ENCODE data around the gene PHF12.
A peak's percentile ranks its signal among the peaks of the same experiment; 100 is the strongest.

Gene PHF12

GRCh38 chr17:28985950-28986713 is 34.8 kb upstream of the PHF12 start:
- Histone ChIP-seq H3K4me1 (ENCODE audit: insufficient read depth, low read length) (peaks cover 19% of the 10 kb centered on the region), H3K36me3 (ENCODE audit: insufficient read depth, low read length) (no peaks in the 10 kb centered on the region; the same call in 1 of the 2 replicates), H3K9me3 (ENCODE audit: control insufficient read depth, insufficient read depth, low read length) (no peaks in the 10 kb centered on the region; the same call in 1 of the 2 replicates), H3K9ac (ENCODE audit: low read depth, low read length) (peak overlapping the region; percentile 43; the same call in 1 of the 2 replicates)

GRCh38 chr17:28983286-28984230 is 32.2 kb upstream of the PHF12 start:
- Histone ChIP-seq H3K9ac (ENCODE audit: low read depth, low read length) (no peak overlapping the region), H3K4me1 (ENCODE audit: insufficient read depth, low read length) (peaks cover 19% of the 10 kb centered on the region), H3K36me3 (ENCODE audit: insufficient read depth, low read length) (no peaks in the 10 kb centered on the region), H3K9me3 (ENCODE audit: control insufficient read depth, insufficient read depth, low read length) (no peaks in the 10 kb centered on the region)

GRCh38 chr17:28982131-28982793 is 30.9 kb upstream of the PHF12 start:
- no peak overlapping the region for H3K9ac ChIP-seq (ENCODE audit: low read depth, low read length)
- H3K4me1 ChIP-seq (ENCODE audit: insufficient read depth, low read length), result peaks cover 19% of the 10 kb centered on the region

GRCh38 chr17:28978356-28978964 is 27.1 kb upstream of the PHF12 start:
- H3K4me1 ChIP-seq (ENCODE audit: insufficient read depth, low read length), result peaks cover 5% of the 10 kb centered on the region
- no peaks in the 10 kb centered on the region for H3K9me3 ChIP-seq (ENCODE audit: control insufficient read depth, insufficient read depth, low read length)
- H3K9ac ChIP-seq (ENCODE audit: low read depth, low read length), result no peak overlapping the region
- H3K36me3 ChIP-seq (ENCODE audit: insufficient read depth, low read length), result no peaks in the 10 kb centered on the region

More at GRCh38 chr17:28982131-28982793, 30.9 kb upstream of the PHF12 start:
- Histone ChIP-seq H3K9me3 (ENCODE audit: control insufficient read depth, insufficient read depth, low read length) (no peaks in the 10 kb centered on the region), H3K36me3 (ENCODE audit: insufficient read depth, low read length) (no peaks in the 10 kb centered on the region)

GRCh38 chr17:28977659-28978355 is 26.5 kb upstream of the PHF12 start:
- Histone ChIP-seq H3K4me1 (ENCODE audit: insufficient read depth, low read length) (peaks cover 5% of the 10 kb centered on the region), H3K36me3 (ENCODE audit: insufficient read depth, low read length) (no peaks in the 10 kb centered on the region), H3K9me3 (ENCODE audit: control insufficient read depth, insufficient read depth, low read length) (no peaks in the 10 kb centered on the region), H3K9ac (ENCODE audit: low read depth, low read length) (no peak overlapping the region)

- Histone ChIP-seq H3K9ac (ENCODE audit: low read depth, low read length) (no peak overlapping the region), H3K4me1 (ENCODE audit: insufficient read depth, low read length) (peaks cover 7% of the 10 kb centered on the region; the same call in 1 of the 2 replicates), H3K9me3 (ENCODE audit: control insufficient read depth, insufficient read depth, low read length) (no peaks in the 10 kb centered on the region), H3K36me3 (ENCODE audit: insufficient read depth, low read length) (no peaks in the 10 kb centered on the region)
These were observed 24.3 kb upstream of the PHF12 start for GRCh38 chr17:28975646-28976045.

GRCh38 chr17:28975031-28975430 is 23.7 kb upstream of the PHF12 start:
- Histone ChIP-seq H3K9ac (ENCODE audit: low read depth, low read length) (no peak overlapping the region), H3K9me3 (ENCODE audit: control insufficient read depth, insufficient read depth, low read length) (no peaks in the 10 kb centered on the region), H3K4me1 (ENCODE audit: insufficient read depth, low read length) (peaks cover 13% of the 10 kb centered on the region), H3K36me3 (ENCODE audit: insufficient read depth, low read length) (no peaks in the 10 kb centered on the region)

GRCh38 chr17:28974451-28974850 is 23.1 kb upstream of the PHF12 start:
- Histone ChIP-seq H3K9ac (ENCODE audit: low read depth, low read length) (no peak overlapping the region), H3K36me3 (ENCODE audit: insufficient read depth, low read length) (no peaks in the 10 kb centered on the region), H3K4me1 (ENCODE audit: insufficient read depth, low read length) (peaks cover 13% of the 10 kb centered on the region), H3K9me3 (ENCODE audit: control insufficient read depth, insufficient read depth, low read length) (no peaks in the 10 kb centered on the region)

GRCh38 chr17:28973425-28973824 is 22.1 kb upstream of the PHF12 start:
- no peak overlapping the region for H3K9ac ChIP-seq (ENCODE audit: low read depth, low read length)
- H3K9me3 ChIP-seq (ENCODE audit: control insufficient read depth, insufficient read depth, low read length), result no peaks in the 10 kb centered on the region
- no peaks in the 10 kb centered on the region for H3K36me3 ChIP-seq (ENCODE audit: insufficient read depth, low read length)
- peaks cover 23% of the 10 kb centered on the region for H3K4me1 ChIP-seq (ENCODE audit: insufficient read depth, low read length)

GRCh38 chr17:28972437-28972836 is 21.1 kb upstream of the PHF12 start:
- Histone ChIP-seq H3K4me1 (ENCODE audit: insufficient read depth, low read length) (peaks cover 33% of the 10 kb centered on the region), H3K9me3 (ENCODE audit: control insufficient read depth, insufficient read depth, low read length) (no peaks in the 10 kb centered on the region), H3K36me3 (ENCODE audit: insufficient read depth, low read length) (no peaks in the 10 kb centered on the region), H3K9ac (ENCODE audit: low read depth, low read length) (no peak overlapping the region)

GRCh38 chr17:28970879-28971278 is 19.6 kb upstream of the PHF12 start:
- H3K36me3 ChIP-seq (ENCODE audit: insufficient read depth, low read length), result no peaks in the 10 kb centered on the region
- H3K4me1 ChIP-seq (ENCODE audit: insufficient read depth, low read length), result peaks cover 33% of the 10 kb centered on the region
- no peak overlapping the region for H3K9ac ChIP-seq (ENCODE audit: low read depth, low read length)
- no peaks in the 10 kb centered on the region for H3K9me3 ChIP-seq (ENCODE audit: control insufficient read depth, insufficient read depth, low read length)

- Histone ChIP-seq H3K36me3 (ENCODE audit: insufficient read depth, low read length) (no peaks in the 10 kb centered on the region), H3K9ac (ENCODE audit: low read depth, low read length) (no peak overlapping the region), H3K4me1 (ENCODE audit: insufficient read depth, low read length) (peaks cover 33% of the 10 kb centered on the region), H3K9me3 (ENCODE audit: control insufficient read depth, insufficient read depth, low read length) (no peaks in the 10 kb centered on the region)
These were observed 18.5 kb upstream of the PHF12 start for GRCh38 chr17:28969706-28970393.

GRCh38 chr17:28968914-28969295 is 17.6 kb upstream of the PHF12 start:
- Histone ChIP-seq H3K36me3 (ENCODE audit: insufficient read depth, low read length) (no peaks in the 10 kb centered on the region), H3K4me1 (ENCODE audit: insufficient read depth, low read length) (peaks cover 33% of the 10 kb centered on the region), H3K9me3 (ENCODE audit: control insufficient read depth, insufficient read depth, low read length) (no peaks in the 10 kb centered on the region), H3K9ac (ENCODE audit: low read depth, low read length) (no peak overlapping the region)
